ENCODE results near the gene P2RX6.

Gene P2RX6

GRCh38 chr22:21014726-21015465 is at the start of gene P2RX6:
Gene P2RX6 (plus strand): TSS chr22:21015165. CDS start chr22:21015175, 10 bp downstream.
- DNase-seq = peak; percentile 65

GRCh38 chr22:20965888-20966855 is 48.8 kb upstream of the P2RX6 start:
- DNase-seq = no peak

GRCh38 chr22:20966883-20967696 is 47.9 kb upstream of the P2RX6 start, which contains the start of gene AIFM3:
Gene AIFM3 (plus strand): TSS chr22:20967255. CDS start chr22:20967945, 690 bp downstream.
- DNase-seq = no peak

GRCh38 chr22:20967697-20968211 is 47.2 kb upstream of the P2RX6 start:
- DNase-seq = no peak

- DNase-seq = no peak
These were observed 46.5 kb upstream of the P2RX6 start for GRCh38 chr22:20968281-20968977.

- DNase-seq = no peak
These were observed 43.9 kb upstream of the P2RX6 start for GRCh38 chr22:20970939-20971657.

DNA sequence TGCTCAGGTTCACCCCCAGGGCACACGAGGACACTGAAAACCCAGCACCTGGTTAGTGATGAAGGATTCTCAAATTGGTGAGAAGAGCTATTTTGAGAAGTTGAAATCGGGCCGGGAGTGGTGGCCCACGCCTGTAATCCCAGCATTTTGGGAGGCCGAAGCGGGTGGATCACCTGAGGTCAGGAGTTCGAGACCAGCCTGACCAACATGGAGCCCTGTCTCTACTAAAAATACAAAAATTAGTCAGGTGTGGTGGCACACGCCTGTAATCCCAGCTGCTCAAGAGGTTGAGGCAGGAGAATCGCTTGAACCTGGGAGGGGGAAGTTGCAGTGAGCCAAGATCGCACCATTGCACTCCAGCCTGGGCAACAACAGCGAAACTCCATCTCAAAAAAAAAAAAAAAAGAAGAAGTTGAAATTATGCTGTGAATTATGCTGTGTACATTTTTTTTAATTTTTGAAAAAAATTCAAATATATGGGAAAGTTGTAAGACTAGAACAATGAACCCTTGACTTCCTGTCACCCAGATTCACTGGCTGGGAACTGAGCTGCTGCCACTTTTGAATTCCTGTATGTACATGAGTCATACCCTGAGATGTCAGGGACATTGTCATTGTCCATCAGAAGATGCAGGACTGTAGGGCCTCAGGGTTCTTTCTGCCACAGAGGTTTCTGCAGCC is 42.8 kb upstream of the P2RX6 start:
- DNase-seq = peak; percentile 13

DNA sequence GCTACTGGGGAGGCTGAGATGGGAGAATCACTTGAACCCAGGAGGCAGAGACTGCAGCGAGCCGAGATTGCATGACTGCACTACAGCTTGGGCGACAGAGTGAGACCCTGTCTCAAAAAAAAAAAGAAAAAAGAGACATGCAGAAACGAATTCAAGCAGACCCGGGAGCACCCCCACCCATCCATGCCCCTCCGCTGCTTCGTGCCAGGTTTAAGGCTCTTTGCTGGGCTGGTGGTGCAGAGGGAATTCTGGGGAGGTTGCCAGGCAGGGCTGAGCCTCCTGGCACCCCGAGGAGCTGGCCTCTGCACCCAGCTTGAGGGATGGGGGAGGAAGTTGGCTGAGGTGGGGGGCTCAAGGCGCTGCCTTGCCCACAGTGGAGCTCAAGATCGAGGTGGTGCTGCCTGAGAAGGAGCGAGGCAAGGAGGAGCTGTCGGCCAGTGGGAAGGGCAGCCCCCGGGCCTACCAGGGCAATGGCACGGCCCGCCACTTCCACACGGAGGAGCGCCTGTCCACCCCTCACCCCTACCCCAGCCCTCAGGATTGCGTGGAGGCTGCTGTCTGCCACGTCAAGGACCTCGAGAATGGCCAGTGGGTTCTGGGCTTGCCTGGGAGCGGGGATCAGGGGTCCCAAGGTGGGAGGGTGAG is 41.9 kb upstream of the P2RX6 start:
- no peak for DNase-seq

DNA sequence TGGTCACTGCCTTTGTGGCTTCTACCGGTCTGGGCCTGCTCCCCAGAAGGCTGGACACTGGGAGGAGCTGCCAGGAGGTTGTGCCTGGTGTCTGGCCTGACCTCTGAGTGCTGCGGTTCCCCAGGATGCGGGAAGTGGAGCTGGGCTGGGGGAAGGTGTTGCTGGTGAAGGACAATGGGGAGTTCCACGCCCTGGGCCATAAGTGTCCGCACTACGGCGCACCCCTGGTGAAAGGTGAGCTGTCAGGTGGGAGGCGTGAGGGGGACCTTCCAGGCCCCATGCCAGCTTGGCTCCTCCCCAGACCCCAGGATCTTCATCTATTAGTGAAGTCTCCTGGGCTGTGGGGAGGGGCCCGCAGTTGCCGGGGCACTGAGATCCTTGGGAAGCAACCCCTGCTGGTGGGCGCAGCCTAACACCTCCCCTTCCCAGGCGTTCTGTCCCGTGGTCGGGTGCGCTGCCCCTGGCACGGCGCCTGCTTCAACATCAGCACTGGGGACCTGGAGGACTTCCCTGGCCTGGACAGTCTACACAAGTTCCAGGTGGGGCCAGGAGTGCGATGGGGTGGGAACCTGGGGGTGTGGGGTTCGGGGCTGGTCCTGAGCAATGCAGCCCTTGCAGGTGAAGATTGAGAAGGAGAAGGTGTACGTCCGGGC is 41.2 kb upstream of the P2RX6 start:
- DNase-seq = no peak

GRCh38 chr22:20974336-20974955 is 40.5 kb upstream of the P2RX6 start:
- no peak for DNase-seq

DNA sequence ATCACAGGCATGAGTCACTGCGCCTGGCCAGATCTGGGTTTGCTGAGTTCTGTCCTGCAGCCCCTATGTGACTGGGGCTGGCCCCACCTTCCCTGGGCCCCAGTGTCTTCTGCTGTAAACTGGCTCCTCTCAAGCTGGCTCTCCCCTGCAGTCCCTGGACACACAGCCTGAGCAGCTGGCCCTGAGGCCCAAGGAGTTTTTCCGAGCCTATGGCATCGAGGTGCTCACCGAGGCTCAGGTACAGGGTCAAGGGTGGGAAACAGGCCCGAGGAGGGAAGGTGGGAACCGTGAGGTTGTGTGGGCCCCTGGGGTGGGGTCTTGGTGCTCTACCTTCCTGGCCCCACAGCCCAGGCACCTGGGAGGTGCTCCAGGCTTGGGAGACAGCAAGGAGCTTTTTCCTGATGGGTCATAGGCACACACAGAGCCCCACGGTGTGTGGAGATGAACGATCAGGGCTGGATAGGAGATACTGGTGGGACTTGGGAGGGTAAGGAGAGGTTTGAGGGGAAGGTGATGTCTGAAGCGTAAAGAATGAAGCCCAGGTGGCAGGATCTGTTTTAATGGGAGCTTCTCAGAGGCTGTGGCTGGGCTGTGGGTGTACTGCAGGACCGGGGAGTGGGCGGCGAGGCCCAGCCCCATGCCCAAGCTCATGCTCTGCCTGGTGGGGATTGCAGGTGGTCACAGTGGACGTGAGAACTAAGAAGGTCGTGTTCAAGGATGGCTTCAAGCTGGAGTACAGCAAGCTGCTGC is 39.2 kb upstream of the P2RX6 start:
- DNase-seq = no peak

GRCh38 chr22:20976291-20976877 is 38.6 kb upstream of the P2RX6 start:
- DNase-seq = no peak

DNA sequence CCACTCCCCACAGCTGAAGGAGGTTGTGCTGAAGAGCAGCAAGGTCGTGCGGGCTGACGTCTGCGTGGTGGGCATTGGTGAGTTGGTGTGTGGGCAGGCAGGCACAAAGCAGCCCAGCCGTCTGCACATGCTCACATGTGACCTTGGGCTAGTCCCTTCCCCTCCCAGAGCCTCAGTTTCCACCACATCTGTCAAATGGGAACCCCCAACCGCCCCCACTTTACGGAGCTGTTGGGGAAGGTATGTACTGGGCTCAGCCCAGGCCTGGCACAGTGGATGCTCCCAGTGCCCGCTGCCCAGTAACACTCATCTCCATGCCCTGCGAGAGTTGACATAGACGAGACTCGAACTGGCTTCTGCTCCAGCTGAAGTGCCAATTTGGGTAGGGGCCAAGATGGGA is 37.9 kb upstream of the P2RX6 start:
- DNase-seq = no peak

- DNase-seq = no peak
These were observed 37.3 kb upstream of the P2RX6 start for GRCh38 chr22:20977516-20978170.

DNA sequence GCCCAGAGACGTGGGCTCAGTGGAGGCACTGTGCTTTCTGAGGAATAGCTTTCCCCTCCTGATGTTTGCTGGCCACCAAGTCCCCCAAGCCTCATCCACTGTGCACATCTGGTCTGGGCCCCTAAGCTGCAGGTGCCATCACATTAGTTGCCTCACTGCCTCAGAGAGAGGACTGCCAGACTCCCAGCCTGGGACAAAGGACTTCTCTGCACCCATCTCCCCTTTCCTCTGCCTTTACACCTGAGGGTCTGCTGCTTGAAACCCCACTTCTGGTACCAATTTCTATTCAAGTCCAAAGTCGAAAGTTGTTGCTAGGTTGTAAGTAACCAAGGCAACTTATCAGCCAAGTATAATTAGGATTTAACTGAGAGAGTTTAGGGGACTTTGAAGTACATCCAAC is 36.5 kb upstream of the P2RX6 start:
- no peak for DNase-seq

- DNase-seq = peak; percentile 83
These were observed 35.6 kb upstream of the P2RX6 start for GRCh38 chr22:20979243-20979809.

- DNase-seq = no peak
These were observed 35.0 kb upstream of the P2RX6 start for GRCh38 chr22:20979940-20980453.

Data from fibroblast of skin of right biceps (primary cell).